Fibroblast of mammary gland (primary cell): Measurements from ENCODE around the gene MSX1.
A peak's percentile ranks its signal among the peaks of the same experiment; 100 is the strongest.

Experiments
- DNase-seq: peaks from one replicate; pipeline ENCODE4 v3.0.0-alpha.2; 2010; ENCODE audit warnings: low read depth
- H3K4me3 ChIP-seq: 2 replicates; pipeline ENCODE4 v1.5.1; 2011; ENCODE audit warnings: low read depth, mild to moderate bottlenecking, low read length, moderate library complexity; ENCODE audit not compliant: control insufficient read depth
- CTCF ChIP-seq: conservative IDR thresholded peaks from 2 replicates; pipeline ENCODE4 v1.5.1; 2011; ENCODE audit warnings: low read depth, low read length, inconsistent platforms; ENCODE audit not compliant: control insufficient read depth, insufficient read depth

MSX1 gene

GRCh38 chr4:4899202-4899925, 39.9 kb downstream of the MSX1 start:
- no peak for DNase-seq
- TF ChIP-seq CTCF: no peak
- no peak overlapping the region for H3K4me3 ChIP-seq

- DNase-seq: no peak
- peak; percentile 9 for TF ChIP-seq CTCF
- no peak overlapping the region for H3K4me3 ChIP-seq
Measured at GRCh38 chr4:4901877-4902276, 42.4 kb downstream of the MSX1 start.

GRCh38 chr4:4912155-4912554, 52.7 kb downstream of the MSX1 start:
- no peak overlapping the region for H3K4me3 ChIP-seq
- peak; percentile 14 for DNase-seq
- TF ChIP-seq CTCF: no peak

- H3K4me3 ChIP-seq: no peak overlapping the region
- TF ChIP-seq CTCF: no peak
- no peak for DNase-seq
Measured at GRCh38 chr4:4913147-4913561, 53.7 kb downstream of the MSX1 start.
